H1 (cell line): ENCODE measurements around the gene SRRT. TPM values are rescaled to one million over a fixed set of nuclear protein-coding genes. Genes with fewer than 3 reads are reported as not detected.

Experiments used
- CTCF ChIA-PET: fragments of 300-600 bp; sonication (Branson Sonifier 250); formaldehyde crosslinking; loops from one replicate; lab custom pipeline; 2021; ENCODE audit not compliant: partially characterized antibody; lab: Charles Lee
- POLR2A ChIA-PET: fragments of 300-600 bp; sonication (Branson Sonifier 250); formaldehyde crosslinking; loops from one replicate; lab custom pipeline; 2021; ENCODE audit warnings: inconsistent platforms; ENCODE audit not compliant: partially characterized antibody; lab: Charles Lee
- DNase-seq, 2 experiments: peaks; one replicate each; pipeline versions ENCODE4 v3.0.0 to v3.0.0-alpha.2; 2010 to 2022; ENCODE audit warnings: low spot score in 2 of 2, low read depth in 1 of 2, mixed read lengths in 1 of 2
- FAIRE-seq: peaks from 2 replicates; lab custom pipeline; 2011; peaks lifted over from hg19 to GRCh38; lab: Jason Lieb, UNC
- H2AFZ ChIP-seq: 2 replicates; pipeline ENCODE4 v1.8.1; 2012; ENCODE audit warnings: low read length, inconsistent platforms
- H2AK5ac ChIP-seq: 2 replicates; pipeline ENCODE4 v1.6.1; 2013; ENCODE audit warnings: low read depth, low read length
- H2BK120ac ChIP-seq: replicated peaks from 2 replicates; pipeline ENCODE3; 2013; ENCODE audit warnings: low read depth, low read length, inconsistent platforms
- H2BK12ac ChIP-seq: 2 replicates; pipeline ENCODE4 v1.6.1; 2013; ENCODE audit warnings: low read depth, low read length
- H2BK15ac ChIP-seq: 2 replicates; pipeline ENCODE4 v1.6.1; 2013; ENCODE audit warnings: low read length
- H2BK20ac ChIP-seq: 2 replicates; pipeline ENCODE4 v1.6.1; 2013; ENCODE audit warnings: low read length
- H2BK5ac ChIP-seq: 2 replicates; pipeline ENCODE4 v1.6.1; 2013; ENCODE audit warnings: low read depth, low read length
- H3K14ac ChIP-seq: 2 replicates; pipeline ENCODE4 v1.6.1; 2013; ENCODE audit warnings: inconsistent platforms; ENCODE audit not compliant: insufficient read length
- H3K18ac ChIP-seq: 2 replicates; pipeline ENCODE4 v1.6.1; 2013; ENCODE audit warnings: low read length; ENCODE audit errors: extremely low read depth
- H3K23ac ChIP-seq: 2 replicates; pipeline ENCODE4 v1.6.1; 2013; ENCODE audit warnings: inconsistent platforms; ENCODE audit not compliant: insufficient read length
- H3K23me2 ChIP-seq: 2 replicates; pipeline ENCODE4 v1.6.1; 2013; ENCODE audit warnings: low read depth, low read length
- H3K27ac ChIP-seq: 2 replicates; pipeline ENCODE4 v1.6.1; 2011; ENCODE audit warnings: low read depth, low read length, inconsistent platforms
- H3K27me3 ChIP-seq, 4 experiments: replicated peaks in 1 of 4; 1 replicate in 1 of 4; 2 replicates in 3 of 4; pipeline versions ENCODE4 v1.6.1 to v1.8.1; 2011 to 2013; ENCODE audit warnings: low read length in 3 of 4, mild to moderate bottlenecking in 3 of 4, inconsistent platforms in 2 of 4, mixed read lengths in 2 of 4, moderate library complexity in 1 of 4; ENCODE audit not compliant: control insufficient read depth in 3 of 4, insufficient read depth in 3 of 4; ENCODE audit errors: extremely low read depth in 1 of 4
- H3K36me3 ChIP-seq, 4 experiments: 2 replicates each; pipeline versions ENCODE4 v1.6.1 to v1.8.1; 2011 to 2013; ENCODE audit warnings: mild to moderate bottlenecking in 4 of 4, low read length in 3 of 4, moderate library complexity in 2 of 4, control low read depth in 1 of 4, inconsistent platforms in 1 of 4; ENCODE audit not compliant: insufficient read depth in 4 of 4, control insufficient read depth in 2 of 4
- H3K4ac ChIP-seq: replicated peaks from 2 replicates; pipeline ENCODE3; 2013; ENCODE audit warnings: low read length, low read depth, mixed read lengths, inconsistent platforms; ENCODE audit not compliant: insufficient read length
- H3K4me1 ChIP-seq, 4 experiments: replicated peaks in 1 of 4; 1 replicate in 1 of 4; 2 replicates in 3 of 4; pipeline versions ENCODE4 v1.6.1 to v1.8.1; 2011 to 2013; ENCODE audit warnings: low read length in 3 of 4, inconsistent platforms in 2 of 4, mixed read lengths in 1 of 4; ENCODE audit not compliant: insufficient read depth in 4 of 4, control insufficient read depth in 3 of 4
- H3K4me2 ChIP-seq, 2 experiments: 2 replicates each; pipeline versions ENCODE4 v1.6.1 to v1.8.1; 2011 to 2013; ENCODE audit warnings: low read depth in 2 of 2, low read length in 2 of 2, control low read depth in 1 of 2, inconsistent platforms in 1 of 2, mild to moderate bottlenecking in 1 of 2; ENCODE audit not compliant: insufficient read depth in 1 of 2
- H3K4me3 ChIP-seq, 4 experiments: fragments of 200-600, 300-600 bp in 1 of 4; sonication (generic), shearing (Covaris generic), sonication (Bioruptor Twin) in 1 of 4; 2 replicates each; pipeline versions ENCODE4 v1.5.1 to v1.8.1; 2011 to 2016; ENCODE audit warnings: low read length in 4 of 4, low read depth in 3 of 4, control low read depth in 2 of 4, inconsistent platforms in 2 of 4, mild to moderate bottlenecking in 2 of 4, mixed read lengths in 1 of 4, moderate library complexity in 1 of 4; ENCODE audit not compliant: insufficient read depth in 2 of 4; ENCODE audit errors: extremely low read depth in 1 of 4
- H3K56ac ChIP-seq: replicated peaks from 2 replicates; pipeline ENCODE3; 2013; ENCODE audit warnings: low read depth, mild to moderate bottlenecking, mixed read lengths, low read length, inconsistent platforms; ENCODE audit not compliant: insufficient read length
- H3K79me1 ChIP-seq: 2 replicates; pipeline ENCODE4 v1.6.1; 2013; ENCODE audit warnings: low read depth, low read length, control low read depth
- H3K79me2 ChIP-seq, 2 experiments: 2 replicates each; pipeline versions ENCODE4 v1.6.1 to v1.8.1; 2012 to 2013; ENCODE audit warnings: low read length in 2 of 2, mild to moderate bottlenecking in 2 of 2, inconsistent platforms in 1 of 2; ENCODE audit not compliant: insufficient read depth in 2 of 2, control insufficient read depth in 1 of 2
- H3K9ac ChIP-seq, 4 experiments: replicated peaks in 1 of 4; 1 replicate in 1 of 4; 2 replicates in 3 of 4; pipeline versions ENCODE4 v1.6.1 to v1.8.1; 2011 to 2013; ENCODE audit warnings: low read depth in 3 of 4, low read length in 3 of 4, control low read depth in 2 of 4, mild to moderate bottlenecking in 2 of 4, moderate library complexity in 2 of 4, inconsistent platforms in 1 of 4; ENCODE audit errors: extremely low read depth in 1 of 4
- H3K9me3 ChIP-seq, 2 experiments: 2 replicates each; pipeline versions ENCODE4 v1.6.1 to v1.8.1; 2012 to 2013; ENCODE audit warnings: mild to moderate bottlenecking in 2 of 2, moderate library complexity in 2 of 2, control low read depth in 1 of 2, inconsistent platforms in 1 of 2, low read depth in 1 of 2, low read length in 1 of 2, mixed read lengths in 1 of 2; ENCODE audit not compliant: insufficient read depth in 2 of 2
- H4K20me1 ChIP-seq, 2 experiments: replicated peaks in 1 of 2; 2 replicates each; pipeline versions ENCODE3 to v1.8.1; 2011 to 2013; ENCODE audit warnings: inconsistent platforms in 2 of 2, low read length in 2 of 2, mild to moderate bottlenecking in 1 of 2; ENCODE audit not compliant: insufficient read depth in 2 of 2, control insufficient read depth in 1 of 2
- H4K5ac ChIP-seq: 2 replicates; pipeline ENCODE4 v1.6.1; 2013; ENCODE audit warnings: low read length, low read depth, mixed read lengths, inconsistent platforms; ENCODE audit not compliant: insufficient read length
- H4K8ac ChIP-seq: 2 replicates; pipeline ENCODE4 v1.8.0; 2013; ENCODE audit warnings: mild to moderate bottlenecking, moderate library complexity, low read length, inconsistent platforms; ENCODE audit not compliant: insufficient read depth; ENCODE audit errors: extremely low read depth
- H4K91ac ChIP-seq: replicated peaks from 2 replicates; pipeline ENCODE3; 2013; ENCODE audit warnings: low read length, mixed read lengths, inconsistent platforms; ENCODE audit not compliant: insufficient read length
- ASH2L ChIP-seq: fragments of 200-600, 300-600 bp; sonication (generic); IDR thresholded peaks from one replicate; pipeline ENCODE4 v1.7.1; 2017; ENCODE audit warnings: low read length
- FOSL1 ChIP-seq: IDR thresholded peaks from 2 replicates; pipeline ENCODE4 v1.6.1; 2011; ENCODE audit warnings: mild to moderate bottlenecking, low read depth, low read length, moderate library complexity; ENCODE audit not compliant: insufficient read depth
- MAFK ChIP-seq: IDR thresholded peaks from 2 replicates; pipeline ENCODE4 v1.6.1; 2012; ENCODE audit warnings: low read depth, mild to moderate bottlenecking, improper control_type of control experiment, low read length
- POLR2A ChIP-seq, 2 experiments: IDR thresholded peaks; 1 replicate in 1 of 2; 2 replicates in 1 of 2; pipeline ENCODE4 v1.6.1; 2011; ENCODE audit warnings: low read depth in 2 of 2, low read length in 2 of 2, mild to moderate bottlenecking in 2 of 2; ENCODE audit errors: control extremely low read depth in 1 of 2
- POLR2AphosphoS5 ChIP-seq: IDR thresholded peaks from 2 replicates; pipeline ENCODE4 v1.6.1; 2011; ENCODE audit warnings: low read depth, low read length
- SP1 ChIP-seq: IDR thresholded peaks from 2 replicates; pipeline ENCODE4 v1.6.1; 2011; ENCODE audit warnings: low read depth, low read length
- TAF1 ChIP-seq: IDR thresholded peaks from 2 replicates; pipeline ENCODE4 v1.6.1; 2011; ENCODE audit warnings: mild to moderate bottlenecking, low read depth, low read length
- TBP ChIP-seq: IDR thresholded peaks from 2 replicates; pipeline ENCODE4 v1.6.1; 2011; ENCODE audit warnings: low read depth, low read length, improper control_type of control experiment
- TCF12 ChIP-seq: IDR thresholded peaks from 2 replicates; pipeline ENCODE4 v1.6.1; 2011; ENCODE audit warnings: low read depth, mild to moderate bottlenecking, low read length
- ZNF274 ChIP-seq: IDR thresholded peaks from 2 replicates; pipeline ENCODE4 v1.7.0; 2012; ENCODE audit warnings: low read length, borderline replicate concordance; ENCODE audit errors: extremely low read depth
- WGBS, 2 experiments: shearing (Covaris generic) in 1 of 2; methylation state at CpG; one replicate each; pipeline versions ENCODE4 v1.1.6 to v1.1.7; 2013 to 2015; ENCODE audit warnings: low lambda C conversion rate in 2 of 2, mixed read lengths in 2 of 2, inconsistent platforms in 1 of 2, low coverage in 1 of 2, missing lambda C conversion rate in 1 of 2; ENCODE audit not compliant: insufficient replicate concordance in 2 of 2, insufficient coverage in 1 of 2, insufficient read length in 1 of 2; ENCODE audit errors: extremely low coverage in 1 of 2, missing lambda C conversion rate in 1 of 2; 5-methylcytosine and 5-hydroxymethylcytosine counted together
- polyA plus RNA-seq, 7 experiments: library from polyadenylated mRNA; depleted of rRNA in 3 of 7; stranded (reverse) in 5 of 7; unstranded in 2 of 7; fragments of >200 nt in 5 of 7; fragments of 200-250 nt in 2 of 7; gene quantifications; 1 replicate in 5 of 7; 2 replicates in 1 of 7; 4 replicates in 1 of 7; pipeline versions ENCODE4 v1.2.1 to v1.2.3, GENCODE V29; 2011 to 2013; ENCODE audit warnings: missing spikeins in 2 of 7, mixed read lengths in 2 of 7
- total RNA-seq: library from RNA; stranded (reverse); fragmentation: NEBNext Ultra II Directional; extraction: Animal tissue kit (Norgen Biotek cat#: 25700); gene quantifications from 2 replicates; pipeline ENCODE4 v1.2.1, GENCODE V29; 2021
- TF ChIP-seq, protein P1 (sequence below): IDR thresholded peaks from 2 replicates; pipeline ENCODE4 v1.6.1; 2011; ENCODE audit warnings: low read length, improper control_type of control experiment

Gene SRRT
- total and polyA plus RNA-seq, 2 of the 8 experiments (the other 6 are each of a cell fraction or from before 2014, with no cell fraction given): 66.7 to 237 TPM

GRCh38 chr7:100836812-100837098, 38.1 kb upstream of the SRRT start:
- peaks cover 3% of the 10 kb centered on the region; the same call in 1 of the 2 replicates for H3K23me2 ChIP-seq
- peak overlapping the region; percentile 29 to 67 (median 56) for H3K4me3 ChIP-seq
- H3K79me2 ChIP-seq: no peaks in the 10 kb centered on the region
- CTCF ChIA-PET: interaction anchor here (1.2 to 7.0 kb wide), 8 partner anchors 8 to 131 kb away, joined by 4 to 55 read pairs (median 6); partner anchors contain the start of genes EPHB4, POP7 and SLC12A9
- H3K27me3 ChIP-seq: no peaks in the 10 kb centered on the region
- H4K5ac ChIP-seq: peak overlapping the region; percentile 99
- peak overlapping the region; percentile 94; the same call in 1 of the 2 replicates for H4K8ac ChIP-seq
- H4K20me1 ChIP-seq: no peaks in the 10 kb centered on the region
- peak overlapping the region; percentile 95 for H2BK5ac ChIP-seq
- H3K4ac ChIP-seq: peak overlapping the region; percentile 88
- no peaks in the 10 kb centered on the region for H3K9me3 ChIP-seq
- peak overlapping the region; percentile 92 to 93 for H3K4me2 ChIP-seq
- peaks cover 6% of the 10 kb centered on the region; the same call in 1 of the 2 replicates for H3K79me1 ChIP-seq
- H3K14ac ChIP-seq: no peak overlapping the region
- peak overlapping the region; percentile 20; the same call in 1 of the 2 replicates for H2AK5ac ChIP-seq
- H4K91ac ChIP-seq: peak overlapping the region; percentile 81
- no peak overlapping the region for H2AFZ ChIP-seq
- H3K9ac ChIP-seq: peak overlapping the region; percentile 60 to 82 (median 70)
- peaks cover 3 to 10% (median 8%) of the 10 kb centered on the region in 4 experiments for H3K4me1 ChIP-seq
- FAIRE-seq: no peak
- peak overlapping the region; percentile 88; the same call in 1 of the 2 replicates for H2BK15ac ChIP-seq
- H2BK12ac ChIP-seq: peak overlapping the region; percentile 88; the same call in 1 of the 2 replicates
- H3K27ac ChIP-seq: peak overlapping the region; percentile 94
- H2BK120ac ChIP-seq: no peak overlapping the region
- no peaks in the 10 kb centered on the region for H3K36me3 ChIP-seq
- no peak overlapping the region for H2BK20ac ChIP-seq
- TF ChIP-seq POLR2AphosphoS5 (peak; percentile 76), TCF12 (no peak), POLR2A (IDR thresholded peaks at IDR 0.05; ENCODE audit: control extremely low read depth in 1 of 2, low read depth in 2 of 2, low read length in 2 of 2) (peak in 1 of 2 experiments; percentile 47; a peak in 2 of 3 replicates), TAF1 (0 out of 2 replicates have a peak, but pooled peaks have one; percentile 0), MAFK (no peak), ASH2L (peak; percentile 64), FOSL1 (no peak), TBP (peak; percentile 9; the same call in 1 of the 2 replicates), SP1 (no peak), ZNF274 (no peak)
- TF ChIP-seq, protein P1, sequence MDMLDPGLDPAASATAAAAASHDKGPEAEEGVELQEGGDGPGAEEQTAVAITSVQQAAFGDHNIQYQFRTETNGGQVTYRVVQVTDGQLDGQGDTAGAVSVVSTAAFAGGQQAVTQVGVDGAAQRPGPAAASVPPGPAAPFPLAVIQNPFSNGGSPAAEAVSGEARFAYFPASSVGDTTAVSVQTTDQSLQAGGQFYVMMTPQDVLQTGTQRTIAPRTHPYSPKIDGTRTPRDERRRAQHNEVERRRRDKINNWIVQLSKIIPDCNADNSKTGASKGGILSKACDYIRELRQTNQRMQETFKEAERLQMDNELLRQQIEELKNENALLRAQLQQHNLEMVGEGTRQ: no peak
- TF ChIP-seq, all 59 proteins: peak for 5
- 0% methylated on average over 4 of the region's 6 CpGs; no CpG with 5 or more reads in 1 of the 2 experiments for WGBS, 2 experiments
- Histone ChIP-seq H3K23ac (no peak overlapping the region), H3K18ac (peak overlapping the region; percentile 97), H3K56ac (peak overlapping the region; percentile 93)
- POLR2A ChIA-PET: interaction anchor here (0.7 to 3.3 kb wide), 21 partner anchors 9 to 233 kb away, joined by 3 to 53 read pairs (median 5); partner anchors contain the start of genes EPHB4, POP7, SLC12A9 and SRRT
- DNase-seq: no peak
